Choroid plexus epithelial cell (primary cell): ENCODE measurements around the gene TGFB1.
A peak's percentile ranks its signal among the peaks of the same experiment; 100 is the strongest.

Experiments used
- DNase-seq: peaks from one replicate; pipeline ENCODE4 v3.0.0-alpha.2; 2010; ENCODE audit warnings: low read depth
- H3K4me3 ChIP-seq: 2 replicates; pipeline ENCODE4 v1.5.1; 2011; ENCODE audit warnings: low read depth, mild to moderate bottlenecking, control low read depth, low read length, moderate library complexity
- CTCF ChIP-seq: conservative IDR thresholded peaks from 2 replicates; pipeline ENCODE4 v1.5.1; 2011; ENCODE audit warnings: low read depth, mild to moderate bottlenecking, control low read depth, inconsistent platforms, low read length, moderate library complexity

Gene TGFB1

DNA sequence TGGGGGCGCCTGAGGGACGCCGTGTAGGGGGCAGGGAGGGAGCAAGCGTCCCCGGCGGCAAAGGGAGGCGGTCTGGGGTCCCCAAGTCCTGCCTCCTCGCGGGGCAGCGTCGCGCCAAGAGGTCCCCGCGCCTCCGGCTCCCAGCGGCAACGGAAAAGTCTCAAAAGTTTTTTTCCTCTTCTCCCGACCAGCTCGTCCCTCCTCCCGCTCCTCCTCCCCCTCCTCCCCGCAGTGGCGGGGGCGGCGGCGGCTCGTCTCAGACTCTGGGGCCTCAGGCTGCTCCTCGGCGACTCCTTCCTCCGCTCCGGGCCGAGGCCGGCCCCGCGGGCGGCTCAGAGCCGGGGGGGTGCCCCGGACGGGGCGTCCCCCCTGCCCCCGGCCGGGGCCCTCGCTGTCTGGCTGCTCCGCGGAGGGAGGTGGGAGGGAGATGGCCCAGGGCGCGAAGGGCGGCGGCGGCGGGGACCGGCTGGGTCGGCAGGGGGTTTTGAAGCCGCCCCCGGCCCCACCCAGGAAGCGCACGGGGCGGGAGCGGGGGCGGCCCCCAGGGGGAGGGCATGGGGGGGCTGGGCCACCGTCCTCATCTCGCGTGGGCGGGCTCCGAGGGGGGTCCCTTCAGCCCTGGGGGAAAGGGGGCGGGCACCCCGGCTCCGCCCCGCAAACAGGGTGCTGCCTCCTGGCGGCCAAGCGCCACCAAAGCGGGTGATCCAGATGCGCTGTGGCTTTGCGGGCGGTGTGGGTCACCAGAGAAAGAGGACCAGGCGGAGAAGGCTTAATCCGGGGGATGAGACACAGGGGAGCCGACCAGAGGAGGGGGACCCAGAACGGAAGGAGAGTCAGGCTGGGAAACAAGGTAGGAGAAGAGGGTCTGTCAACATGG is at the start of gene TGFB1:
TGFB1 (minus strand) TSS at position 457 of the 877 bp plus-strand sequence. CDS start 878 bp downstream, outside the sequence.
- H3K4me3 ChIP-seq: peak within 1 kb of the TSS; percentile 77
- TF ChIP-seq CTCF: peak; percentile 85
- DNase-seq: peak; percentile 85

DNA sequence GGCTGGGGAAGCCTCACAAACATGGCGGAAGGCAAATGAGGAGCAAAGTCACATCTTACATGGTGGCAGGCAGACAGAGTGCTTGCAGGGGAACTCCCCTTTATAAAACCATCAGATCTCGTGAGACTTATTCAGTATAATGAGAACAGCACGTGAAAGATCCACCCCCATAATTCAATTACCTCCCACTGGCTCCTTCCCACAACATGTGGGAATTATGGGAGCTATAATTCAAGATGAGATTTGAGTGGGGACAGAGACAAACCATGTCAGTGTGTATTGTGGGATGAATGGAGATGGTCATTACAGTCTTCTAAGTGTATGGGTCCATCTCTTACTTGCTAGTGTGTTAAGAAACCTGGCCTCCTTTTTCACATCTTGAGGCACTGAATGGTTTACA is 48.3 kb upstream of the TGFB1 start:
- no peak for DNase-seq
- TF ChIP-seq CTCF: no peak
- H3K4me3 ChIP-seq: no peak overlapping the region

GRCh38 chr19:41401483-41401882 is 47.8 kb upstream of the TGFB1 start:
- TF ChIP-seq CTCF: no peak
- H3K4me3 ChIP-seq: no peak overlapping the region
- DNase-seq: no peak

DNA sequence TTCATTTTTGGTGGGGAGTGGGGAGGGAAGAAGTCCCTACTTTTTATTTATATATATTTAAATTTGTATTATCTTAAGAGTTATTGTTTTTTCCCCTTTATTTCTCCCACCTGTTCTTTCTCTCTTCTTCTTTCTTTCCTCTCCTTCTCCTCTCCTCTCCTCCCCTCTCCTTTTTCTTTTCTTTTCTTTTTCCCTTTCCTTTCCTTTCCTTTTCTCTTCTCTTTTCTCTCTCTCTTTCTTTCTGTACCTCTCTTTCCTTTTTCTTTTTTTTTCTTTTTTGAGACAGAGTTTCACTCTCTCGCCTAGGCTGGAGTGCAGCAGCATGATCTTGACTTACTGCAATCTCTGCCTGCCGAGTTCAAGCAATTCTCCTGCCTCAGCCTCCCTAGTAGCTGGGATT is 45.8 kb upstream of the TGFB1 start:
- TF ChIP-seq CTCF: no peak

GRCh38 chr19:41399091-41399490 is 45.4 kb upstream of the TGFB1 start:
- H3K4me3 ChIP-seq: no peak overlapping the region
- DNase-seq: no peak
- no peak for TF ChIP-seq CTCF

More for the DNA sequence above, 45.8 kb upstream of the TGFB1 start:
- DNase-seq: no peak
- H3K4me3 ChIP-seq: no peak overlapping the region

GRCh38 chr19:41398598-41398997 is 44.9 kb upstream of the TGFB1 start:
- peak overlapping the region; percentile 83 for H3K4me3 ChIP-seq
- no peak for DNase-seq
- TF ChIP-seq CTCF: no peak

DNA sequence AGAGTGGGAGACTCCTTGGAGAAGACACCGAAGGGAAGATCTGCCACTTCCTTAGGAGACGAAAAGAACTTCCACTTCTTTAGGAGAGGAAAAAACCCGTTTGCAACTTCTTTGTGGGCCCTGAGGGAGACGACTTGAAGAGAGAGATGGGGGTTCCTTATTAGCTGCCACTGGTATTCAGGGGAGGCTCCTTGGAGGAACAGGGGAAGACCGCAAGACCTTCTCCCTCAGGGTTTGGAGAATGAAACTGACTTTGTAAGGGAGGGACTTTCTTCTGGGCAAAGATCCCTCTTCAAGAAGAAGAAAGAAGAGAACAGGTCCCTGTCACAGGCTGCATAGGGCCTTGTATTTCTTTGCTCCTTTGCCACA is 44.3 kb upstream of the TGFB1 start:
- H3K4me3 ChIP-seq: peak overlapping the region; percentile 83
- TF ChIP-seq CTCF: no peak
- DNase-seq: no peak
